Stimulated activated CD4-positive, alpha-beta T cell treated with anti-CD3 and anti-CD28 coated beads, Interleukin-12 subunit alpha, Interleukin-12 subunit beta, amount 100 ng/mL, for 24 hours (primary cell): ENCODE results near the gene WDR73.
A peak's percentile ranks its signal among the peaks of the same experiment; 100 is the strongest.

Experiments
- DNase-seq, 2 experiments: peaks; one replicate each; pipeline ENCODE4 v3.0.0-alpha.2; 2020; ENCODE audit warnings: low read depth in 2 of 2

Gene WDR73

GRCh38 chr15:84611631-84612030 lies 42.5 kb downstream of the WDR73 start:
- DNase-seq = no peak

- DNase-seq = no peak
Measured at GRCh38 chr15:84609818-84610525, 44.1 kb downstream of the WDR73 start.

GRCh38 chr15:84608707-84609284 lies 45.3 kb downstream of the WDR73 start:
- DNase-seq = no peak

GRCh38 chr15:84606653-84607120 lies 47.4 kb downstream of the WDR73 start:
- no peak for DNase-seq

- DNase-seq = no peak
Measured at GRCh38 chr15:84605554-84605882, 48.6 kb downstream of the WDR73 start.

GRCh38 chr15:84604826-84605553 lies 49.1 kb downstream of the WDR73 start:
- peak; percentile 18 to 55 for DNase-seq

GRCh38 chr15:84603630-84604379 lies 50.3 kb downstream of the WDR73 start:
- DNase-seq = no peak

- no peak for DNase-seq
Measured at GRCh38 chr15:84601555-84601838, 52.6 kb downstream of the WDR73 start.

- DNase-seq = peak; percentile 86 to 92
Measured at GRCh38 chr15:84600687-84601554, 53.2 kb downstream of the WDR73 start, which contains the start of gene ZSCAN2. TSS of gene ZSCAN2 (plus strand) at chr15:84601009. CDS start at chr15:84603928, 2,919 bp downstream.

GRCh38 chr15:84600331-84600686 lies 53.8 kb downstream of the WDR73 start:
- peak; percentile 19 to 58 for DNase-seq

GRCh38 chr15:84599906-84600305 lies 54.2 kb downstream of the WDR73 start:
- no peak for DNase-seq

GRCh38 chr15:84598993-84599392 lies 55.1 kb downstream of the WDR73 start:
- DNase-seq = no peak

- no peak for DNase-seq
Measured at GRCh38 chr15:84598250-84598649, 55.8 kb downstream of the WDR73 start.

GRCh38 chr15:84597296-84597695 lies 56.8 kb downstream of the WDR73 start:
- DNase-seq = no peak

GRCh38 chr15:84595660-84596059 lies 58.4 kb downstream of the WDR73 start:
- DNase-seq = no peak

- DNase-seq = no peak
Measured at GRCh38 chr15:84594617-84595290, 59.3 kb downstream of the WDR73 start.

GRCh38 chr15:84591815-84592214 lies 62.3 kb downstream of the WDR73 start:
- no peak for DNase-seq

- DNase-seq = no peak
Measured at GRCh38 chr15:84590406-84590805, 63.7 kb downstream of the WDR73 start.
